ENCODE results near the gene CCDC34.

Gene CCDC34

GRCh38 chr11:27362749-27363575 lies at the start of gene CCDC34:
TSS of gene CCDC34 (minus strand) at chr11:27363215. CDS start at chr11:27363194, 21 bp downstream.
- DNase-seq (ENCODE audit: low read depth in 1 of 2, low spot score in 1 of 2), result peak; percentile 70 to 79

- no peak for DNase-seq (ENCODE audit: low read depth in 1 of 2, low spot score in 1 of 2)
Measured at GRCh38 chr11:27412192-27412691, 49.2 kb upstream of the CCDC34 start.

GRCh38 chr11:27411328-27411727 lies 48.3 kb upstream of the CCDC34 start:
- DNase-seq (ENCODE audit: low read depth in 1 of 2, low spot score in 1 of 2), result no peak

- no peak for DNase-seq (ENCODE audit: low read depth in 1 of 2, low spot score in 1 of 2)
Measured at GRCh38 chr11:27410272-27410671, 47.3 kb upstream of the CCDC34 start.

- DNase-seq (ENCODE audit: low read depth in 1 of 2, low spot score in 1 of 2), result no peak
Measured at GRCh38 chr11:27409742-27410141, 46.7 kb upstream of the CCDC34 start.

- DNase-seq (ENCODE audit: low read depth in 1 of 2, low spot score in 1 of 2), result no peak
Measured at GRCh38 chr11:27409049-27409448, 46.0 kb upstream of the CCDC34 start.

- DNase-seq (ENCODE audit: low read depth in 1 of 2, low spot score in 1 of 2), result no peak
Measured at GRCh38 chr11:27408246-27408800, 45.3 kb upstream of the CCDC34 start.

GRCh38 chr11:27406498-27407354 lies 43.7 kb upstream of the CCDC34 start:
- DNase-seq (ENCODE audit: low read depth in 1 of 2, low spot score in 1 of 2), result no peak

GRCh38 chr11:27405134-27405533 lies 42.1 kb upstream of the CCDC34 start:
- DNase-seq (ENCODE audit: low read depth in 1 of 2, low spot score in 1 of 2), result no peak

GRCh38 chr11:27404427-27404826 lies 41.4 kb upstream of the CCDC34 start:
- no peak for DNase-seq (ENCODE audit: low read depth in 1 of 2, low spot score in 1 of 2)

- no peak for DNase-seq (ENCODE audit: low read depth in 1 of 2, low spot score in 1 of 2)
Measured at GRCh38 chr11:27403195-27403594, 40.2 kb upstream of the CCDC34 start.

GRCh38 chr11:27402450-27402849 lies 39.4 kb upstream of the CCDC34 start:
- no peak for DNase-seq (ENCODE audit: low read depth in 1 of 2, low spot score in 1 of 2)

- DNase-seq (ENCODE audit: low read depth in 1 of 2, low spot score in 1 of 2), result no peak
Measured at GRCh38 chr11:27401833-27402316, 38.9 kb upstream of the CCDC34 start.

GRCh38 chr11:27401280-27401832 lies 38.3 kb upstream of the CCDC34 start:
- DNase-seq (ENCODE audit: low read depth in 1 of 2, low spot score in 1 of 2), result no peak

- DNase-seq (ENCODE audit: low read depth in 1 of 2, low spot score in 1 of 2), result no peak
Measured at GRCh38 chr11:27398400-27398770, 35.4 kb upstream of the CCDC34 start.

- no peak for DNase-seq (ENCODE audit: low read depth in 1 of 2, low spot score in 1 of 2)
Measured at GRCh38 chr11:27397624-27398399, 34.8 kb upstream of the CCDC34 start.

GRCh38 chr11:27396259-27396839 lies 33.3 kb upstream of the CCDC34 start:
- DNase-seq (ENCODE audit: low read depth in 1 of 2, low spot score in 1 of 2), result no peak

- DNase-seq (ENCODE audit: low read depth in 1 of 2, low spot score in 1 of 2), result no peak
Measured at GRCh38 chr11:27395556-27396258, 32.7 kb upstream of the CCDC34 start.

GRCh38 chr11:27394781-27395228 lies 31.8 kb upstream of the CCDC34 start:
- DNase-seq (ENCODE audit: low read depth in 1 of 2, low spot score in 1 of 2), result no peak
